Measurements from ENCODE around the gene PCTP.
A peak's percentile ranks its signal among the peaks of the same experiment; 100 is the strongest.

PCTP gene

DNA sequence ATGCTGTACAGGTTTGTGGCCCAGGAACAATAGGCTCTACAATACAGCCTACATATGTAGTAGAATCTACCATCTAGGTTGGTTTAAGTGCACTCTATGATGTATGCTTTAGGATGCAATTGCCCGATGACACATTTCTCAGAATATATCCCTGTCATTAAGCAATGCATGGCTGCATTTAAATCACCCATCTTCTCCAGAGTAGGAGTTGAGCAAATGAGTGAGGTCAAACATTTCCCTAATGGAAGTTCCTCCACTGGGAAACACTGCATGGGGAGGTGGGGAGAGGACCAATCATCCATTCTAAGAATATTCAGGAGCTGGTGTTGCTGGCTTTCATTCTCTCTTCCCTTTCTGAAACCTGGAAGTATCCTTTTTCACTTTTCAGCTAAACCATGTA lies 2.0 kb upstream of the PCTP start:
- TF ChIP-seq, protein P1, sequence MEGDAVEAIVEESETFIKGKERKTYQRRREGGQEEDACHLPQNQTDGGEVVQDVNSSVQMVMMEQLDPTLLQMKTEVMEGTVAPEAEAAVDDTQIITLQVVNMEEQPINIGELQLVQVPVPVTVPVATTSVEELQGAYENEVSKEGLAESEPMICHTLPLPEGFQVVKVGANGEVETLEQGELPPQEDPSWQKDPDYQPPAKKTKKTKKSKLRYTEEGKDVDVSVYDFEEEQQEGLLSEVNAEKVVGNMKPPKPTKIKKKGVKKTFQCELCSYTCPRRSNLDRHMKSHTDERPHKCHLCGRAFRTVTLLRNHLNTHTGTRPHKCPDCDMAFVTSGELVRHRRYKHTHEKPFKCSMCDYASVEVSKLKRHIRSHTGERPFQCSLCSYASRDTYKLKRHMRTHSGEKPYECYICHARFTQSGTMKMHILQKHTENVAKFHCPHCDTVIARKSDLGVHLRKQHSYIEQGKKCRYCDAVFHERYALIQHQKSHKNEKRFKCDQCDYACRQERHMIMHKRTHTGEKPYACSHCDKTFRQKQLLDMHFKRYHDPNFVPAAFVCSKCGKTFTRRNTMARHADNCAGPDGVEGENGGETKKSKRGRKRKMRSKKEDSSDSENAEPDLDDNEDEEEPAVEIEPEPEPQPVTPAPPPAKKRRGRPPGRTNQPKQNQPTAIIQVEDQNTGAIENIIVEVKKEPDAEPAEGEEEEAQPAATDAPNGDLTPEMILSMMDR (IDR thresholded peaks at IDR 0.05; ENCODE audit: low read depth, low read length) = no peak
- H3K4me3 ChIP-seq (ENCODE audit: low read depth, low read length) = no peak overlapping the region
- in situ Hi-C loops (cut with HindIII; ENCODE audit: low sequenced_read_pairs) = no loop called here
- no peak for DNase-seq (ENCODE audit: low read depth, low spot score)

- in situ Hi-C loops (cut with HindIII; ENCODE audit: low sequenced_read_pairs) = no loop called here
- TF ChIP-seq, protein P1 (IDR thresholded peaks at IDR 0.05; ENCODE audit: low read depth, low read length) = no peak
- no peak overlapping the region for H3K4me3 ChIP-seq (ENCODE audit: low read depth, low read length)
Measured at GRCh38 chr17:55749985-55750384, 866 bp upstream of the PCTP start.

DNA sequence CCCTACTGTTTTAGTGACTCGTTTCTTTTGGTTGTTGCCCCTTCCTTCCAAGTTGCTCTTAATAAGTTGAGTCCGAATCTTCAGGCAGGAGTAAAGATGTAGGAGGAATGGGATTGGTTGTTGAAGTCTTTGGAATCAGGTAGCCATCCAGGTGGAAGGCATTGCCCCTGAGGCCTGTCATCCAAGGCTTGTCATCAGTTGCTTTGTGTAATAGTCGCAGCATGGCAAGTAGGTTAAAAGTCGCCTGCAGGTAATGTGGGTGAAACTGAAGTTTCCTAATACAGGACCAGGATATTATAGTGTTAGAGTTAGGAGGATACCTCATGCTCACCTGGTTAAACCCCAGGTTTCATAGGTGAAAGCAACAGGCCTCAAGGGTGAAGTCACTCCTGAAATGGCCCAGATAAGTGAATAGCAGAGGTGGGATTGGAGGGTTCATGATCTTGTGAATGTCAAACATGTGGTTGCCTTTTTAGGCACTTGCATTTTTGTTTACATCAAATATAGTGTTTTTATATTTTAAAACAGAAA lies 934 bp downstream of the PCTP start:
- TF ChIP-seq, protein P1 (IDR thresholded peaks at IDR 0.05; ENCODE audit: low read depth, low read length) = no peak
- peak overlapping the region; percentile 66 for H3K4me3 ChIP-seq (ENCODE audit: low read depth, low read length)
- in situ Hi-C loops (cut with HindIII; ENCODE audit: low sequenced_read_pairs) = no loop called here
- no peak for DNase-seq (ENCODE audit: low read depth, low spot score)

More at GRCh38 chr17:55749985-55750384, 866 bp upstream of the PCTP start:
- DNase-seq (ENCODE audit: low read depth, low spot score) = no peak

GRCh38 chr17:55756689-55757088 lies 5.8 kb downstream of the PCTP start:
- TF ChIP-seq, protein P1 (IDR thresholded peaks at IDR 0.05; ENCODE audit: low read depth, low read length) = no peak
- H3K4me3 ChIP-seq (ENCODE audit: low read depth, low read length) = no peak overlapping the region
- in situ Hi-C loops (cut with HindIII; ENCODE audit: low sequenced_read_pairs) = no loop called here
- DNase-seq (ENCODE audit: low read depth, low spot score) = no peak

DNA sequence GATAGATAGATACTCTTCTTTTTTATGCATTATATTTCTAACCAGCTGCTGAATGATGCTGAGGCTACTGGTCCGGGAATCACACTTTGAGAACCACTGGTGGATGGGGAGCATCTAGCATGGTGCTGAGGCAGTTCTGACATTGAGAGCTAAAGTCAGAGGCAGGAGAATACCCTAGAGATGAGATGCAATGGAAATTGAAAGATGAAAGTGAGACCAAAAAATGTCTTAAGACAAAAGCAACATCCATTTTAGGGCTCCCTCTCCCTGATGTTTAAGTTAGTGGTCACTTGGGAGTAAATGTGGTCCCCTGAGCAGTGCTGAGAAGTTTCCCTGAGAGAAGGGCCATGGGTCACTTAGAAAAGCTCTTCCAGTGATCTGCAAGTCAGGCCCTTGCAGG lies 6.8 kb downstream of the PCTP start:
- DNase-seq (ENCODE audit: low read depth, low spot score) = no peak
- in situ Hi-C loops (cut with HindIII; ENCODE audit: low sequenced_read_pairs) = no loop called here
- H3K4me3 ChIP-seq (ENCODE audit: low read depth, low read length) = no peak overlapping the region
- TF ChIP-seq, protein P1 (IDR thresholded peaks at IDR 0.05; ENCODE audit: low read depth, low read length) = no peak

GRCh38 chr17:55758171-55758570 lies 7.3 kb downstream of the PCTP start:
- no peak overlapping the region for H3K4me3 ChIP-seq (ENCODE audit: low read depth, low read length)
- DNase-seq (ENCODE audit: low read depth, low spot score) = no peak
- in situ Hi-C loops (cut with HindIII; ENCODE audit: low sequenced_read_pairs) = no loop called here
- TF ChIP-seq, protein P1 (IDR thresholded peaks at IDR 0.05; ENCODE audit: low read depth, low read length) = no peak
